B cell (primary cell): ENCODE results near the gene CDKAL1.

Experiments
- EZH2 ChIP-seq: IDR thresholded peaks from 2 replicates; pipeline ENCODE4 v1.6.1; 2012; ENCODE audit warnings: borderline replicate concordance, low read depth, mild to moderate bottlenecking, moderate library complexity, low read length; ENCODE audit not compliant: insufficient read depth, poor library complexity, severe bottlenecking
- TF ChIP-seq, protein P1 (sequence below): fragments of 200-600 bp; IDR thresholded peaks from one replicate; pipeline ENCODE4 v1.8.0; 2022; ENCODE audit warnings: antibody characterized with exemption, mild to moderate bottlenecking

DNA sequence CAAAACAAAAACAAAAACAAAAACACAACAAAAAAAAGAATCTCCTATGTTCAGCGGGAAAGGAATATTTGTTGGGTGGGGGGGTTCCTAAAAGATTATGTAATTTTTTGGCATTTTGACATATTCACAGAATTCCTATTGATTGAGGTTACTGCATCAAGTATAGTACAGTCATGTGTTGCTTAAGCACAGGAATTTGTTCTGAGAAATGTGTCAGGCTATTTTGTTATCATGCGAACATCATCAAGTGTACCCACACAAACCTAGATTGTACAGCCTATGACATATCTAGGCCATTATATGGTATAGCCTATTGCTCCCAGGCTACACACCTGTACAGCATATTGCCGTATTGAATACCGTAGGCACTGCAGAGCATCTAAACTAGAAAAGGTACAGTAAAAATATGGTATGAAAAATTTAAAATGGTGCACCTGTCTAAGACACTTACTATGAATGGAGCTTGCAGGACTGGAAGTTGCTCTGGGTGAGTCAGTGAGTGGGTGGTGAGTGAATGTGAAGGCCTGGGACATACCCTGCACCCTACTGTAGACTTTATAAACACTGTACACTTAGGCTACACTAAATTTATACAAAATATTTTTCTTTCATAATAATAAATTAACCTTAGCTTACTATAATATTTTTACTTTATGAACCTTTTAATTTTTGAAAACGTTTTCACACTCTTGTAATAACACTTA is 110.6 kb downstream of the CDKAL1 start:
- TF ChIP-seq, protein P1, sequence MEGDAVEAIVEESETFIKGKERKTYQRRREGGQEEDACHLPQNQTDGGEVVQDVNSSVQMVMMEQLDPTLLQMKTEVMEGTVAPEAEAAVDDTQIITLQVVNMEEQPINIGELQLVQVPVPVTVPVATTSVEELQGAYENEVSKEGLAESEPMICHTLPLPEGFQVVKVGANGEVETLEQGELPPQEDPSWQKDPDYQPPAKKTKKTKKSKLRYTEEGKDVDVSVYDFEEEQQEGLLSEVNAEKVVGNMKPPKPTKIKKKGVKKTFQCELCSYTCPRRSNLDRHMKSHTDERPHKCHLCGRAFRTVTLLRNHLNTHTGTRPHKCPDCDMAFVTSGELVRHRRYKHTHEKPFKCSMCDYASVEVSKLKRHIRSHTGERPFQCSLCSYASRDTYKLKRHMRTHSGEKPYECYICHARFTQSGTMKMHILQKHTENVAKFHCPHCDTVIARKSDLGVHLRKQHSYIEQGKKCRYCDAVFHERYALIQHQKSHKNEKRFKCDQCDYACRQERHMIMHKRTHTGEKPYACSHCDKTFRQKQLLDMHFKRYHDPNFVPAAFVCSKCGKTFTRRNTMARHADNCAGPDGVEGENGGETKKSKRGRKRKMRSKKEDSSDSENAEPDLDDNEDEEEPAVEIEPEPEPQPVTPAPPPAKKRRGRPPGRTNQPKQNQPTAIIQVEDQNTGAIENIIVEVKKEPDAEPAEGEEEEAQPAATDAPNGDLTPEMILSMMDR, result no peak
- TF ChIP-seq EZH2, result no peak
